HCT116 (cell line): ENCODE measurements around the gene NT5DC2. TPM values are rescaled to one million over a fixed set of nuclear protein-coding genes. Genes with fewer than 3 reads are reported as not detected.

ENCODE experiments used
- JUND ChIP-seq: IDR thresholded peaks from 2 replicates; pipeline ENCODE4 v1.6.1; 2012
- TCF7L2 ChIP-seq: IDR thresholded peaks from 2 replicates; pipeline ENCODE4 v1.7.0; 2011; ENCODE audit warnings: borderline replicate concordance, inconsistent platforms; ENCODE audit not compliant: insufficient read depth, insufficient read length; ENCODE audit errors: extremely low read depth
- YY1 ChIP-seq: IDR thresholded peaks from 2 replicates; pipeline ENCODE4 v1.6.1; 2011; ENCODE audit warnings: low read length, low read depth, moderate library complexity, mild to moderate bottlenecking; ENCODE audit not compliant: insufficient replicate concordance; ENCODE audit errors: extremely low read depth
- ZFX ChIP-seq: fragments of 450-650 bp; IDR thresholded peaks from 2 replicates; pipeline ENCODE4 v1.6.1; 2017
- total RNA-seq: library from RNA; stranded (reverse); gene quantifications from one replicate; pipeline ENCODE4 v1.2.1, GENCODE V29; 2021; ENCODE audit not compliant: unreplicated experiment
- TF ChIP-seq, protein P1 (sequence below): IDR thresholded peaks from 2 replicates; pipeline ENCODE4 v1.6.1; 2012

NT5DC2 gene
- total RNA-seq, 1 experiment from 2014 or later = 125 TPM

DNA sequence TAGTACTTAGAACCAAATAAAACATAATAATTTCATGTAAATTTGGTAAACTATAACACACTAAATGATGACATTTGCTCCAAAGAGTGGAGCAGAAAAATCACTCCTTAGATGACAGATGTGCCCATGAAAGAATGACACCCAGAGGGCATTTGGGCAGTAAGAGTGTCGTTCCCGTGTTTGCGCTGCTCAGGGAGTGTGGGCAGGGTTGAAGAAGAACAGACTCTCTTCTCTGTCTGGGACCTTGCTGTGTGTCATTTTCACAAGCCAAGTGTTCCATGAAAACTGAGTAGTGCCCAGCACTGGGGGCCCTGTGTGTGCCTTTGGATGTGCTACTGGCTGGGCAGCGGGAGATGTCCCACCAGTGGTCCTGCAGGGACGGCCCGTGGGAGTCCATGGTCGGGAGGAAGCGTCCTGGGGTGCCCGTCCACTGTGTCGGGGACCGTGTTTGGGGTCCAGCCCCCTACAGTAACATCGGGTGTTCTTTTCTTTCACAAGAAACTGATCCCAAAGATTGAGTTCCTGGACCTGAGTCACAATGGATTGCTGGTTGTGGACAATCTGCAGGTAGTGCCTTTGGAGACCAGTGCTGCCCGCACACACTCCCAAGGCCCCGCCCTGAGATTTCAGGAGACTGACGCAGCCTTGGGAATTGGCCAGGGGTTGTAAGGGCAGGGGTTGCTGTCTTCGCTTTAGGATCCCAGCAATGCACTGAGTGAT lies 56.4 kb downstream of the NT5DC2 start (continued):
- TF ChIP-seq TCF7L2 (no peak), JUND (no peak), YY1 (no peak), ZFX (no peak)
- TF ChIP-seq, protein P1, sequence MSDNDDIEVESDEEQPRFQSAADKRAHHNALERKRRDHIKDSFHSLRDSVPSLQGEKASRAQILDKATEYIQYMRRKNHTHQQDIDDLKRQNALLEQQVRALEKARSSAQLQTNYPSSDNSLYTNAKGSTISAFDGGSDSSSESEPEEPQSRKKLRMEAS = no peak
- TF ChIP-seq, all 23 proteins: peak for 0

Other genes starting within 250 kb of the NT5DC2 start
- gene GLYCTK, start 246.0 kb downstream of the NT5DC2 start, total RNA-seq = 9.1 TPM
- 5.5 TPM for gene DNAH1, start 217.5 kb downstream of the NT5DC2 start, total RNA-seq
- 72.0 TPM for gene BAP1, start 123.8 kb downstream of the NT5DC2 start, total RNA-seq
- 10.0 TPM for gene PHF7, start 123.2 kb downstream of the NT5DC2 start, total RNA-seq
- 4.2 TPM for gene SEMA3G, start 88.8 kb downstream of the NT5DC2 start, total RNA-seq
- 2.2 TPM for gene TNNC1, start 79.8 kb downstream of the NT5DC2 start, total RNA-seq
- 72.8 TPM for gene NISCH, start 78.3 kb downstream of the NT5DC2 start, total RNA-seq
- gene STAB1, start 38.5 kb downstream of the NT5DC2 start, total RNA-seq = 0.44 TPM
- gene UQCC5, start 2.7 kb upstream of the NT5DC2 start, total RNA-seq = 14.1 TPM
- 40.0 TPM for gene PBRM1, start 152.1 kb upstream of the NT5DC2 start, total RNA-seq
- gene GNL3, start 152.2 kb upstream of the NT5DC2 start, total RNA-seq = 205 TPM
- 42.1 TPM for gene GLT8D1, start 171.9 kb upstream of the NT5DC2 start, total RNA-seq
- gene SPCS1, start 172.2 kb upstream of the NT5DC2 start, total RNA-seq = 124 TPM
- 36.2 TPM for gene NEK4, start 237.1 kb upstream of the NT5DC2 start, total RNA-seq
- gene ITIH1, start 243.7 kb upstream of the NT5DC2 start, total RNA-seq = 0.37 TPM